SW 1271 (cell line): ENCODE data around the gene NXN.
"Not testable (repeated sequence)": the region's sequence is repeated elsewhere in the genome, so short reads cannot be mapped to it uniquely, and the experiment has no call there.

ENCODE experiments used
- DNase-seq, 2 experiments: peaks; one replicate each; lab custom pipeline; 2025; lab: John Stamatoyannopoulos, UW

The NXN gene

DNA sequence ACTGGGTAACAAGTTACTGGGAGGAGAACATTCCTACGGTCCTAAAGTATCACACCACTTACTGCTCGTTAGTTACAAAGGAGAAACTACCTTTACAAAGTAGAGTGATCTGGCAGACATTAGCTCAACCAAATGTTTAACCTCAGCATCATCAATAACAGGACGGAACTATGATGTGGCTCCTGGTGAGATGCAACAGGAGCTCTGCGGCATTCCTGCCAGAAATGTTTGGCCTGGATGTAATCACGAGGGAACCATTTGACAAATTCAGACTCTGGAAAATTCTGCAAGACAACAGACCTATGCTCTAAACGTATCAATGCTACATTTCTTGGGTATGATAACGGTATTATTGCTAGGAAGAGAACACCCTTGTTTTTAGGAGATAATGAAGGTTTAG, 117.0 kb downstream of the NXN start:
- no peak for DNase-seq

DNA sequence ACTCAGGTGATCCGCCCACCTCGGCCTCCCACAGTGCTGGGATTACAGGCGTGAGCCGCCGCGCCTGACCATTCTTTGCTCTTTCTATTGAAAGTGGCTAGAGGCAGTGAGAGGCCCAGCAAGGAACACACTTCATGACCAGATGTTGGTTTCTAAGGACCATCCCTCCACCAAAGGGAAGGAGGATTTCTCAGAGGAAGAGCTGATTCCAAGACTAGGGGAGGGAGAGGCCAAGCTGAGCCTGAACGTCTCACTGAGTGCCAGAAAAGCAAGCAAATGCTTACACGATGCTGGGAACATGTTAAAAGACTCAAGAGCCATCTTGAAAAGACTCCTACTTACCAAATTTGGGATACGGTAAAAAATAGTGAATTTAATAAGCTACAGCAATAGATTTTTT, 118.2 kb downstream of the NXN start:
- no peak for DNase-seq

DNA sequence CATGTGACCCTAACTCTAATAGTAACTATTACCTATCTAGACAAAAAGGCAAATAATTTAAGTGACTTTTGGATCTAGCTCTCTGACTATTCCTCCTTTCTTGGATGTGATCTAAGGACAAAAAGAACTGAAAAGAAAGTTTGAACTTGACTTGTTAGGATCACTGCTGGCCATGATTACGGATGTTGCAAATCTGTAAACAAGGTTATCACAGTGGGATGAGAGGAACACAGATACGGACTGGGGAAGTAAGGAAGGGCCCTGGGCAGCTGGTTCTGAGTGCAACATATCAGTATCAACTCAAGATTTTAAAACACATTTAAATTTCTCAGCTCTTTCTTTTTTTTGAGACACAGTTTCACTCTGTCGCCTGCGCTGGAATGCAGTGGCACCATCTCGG, 118.8 kb downstream of the NXN start:
- DNase-seq: no peak

DNA sequence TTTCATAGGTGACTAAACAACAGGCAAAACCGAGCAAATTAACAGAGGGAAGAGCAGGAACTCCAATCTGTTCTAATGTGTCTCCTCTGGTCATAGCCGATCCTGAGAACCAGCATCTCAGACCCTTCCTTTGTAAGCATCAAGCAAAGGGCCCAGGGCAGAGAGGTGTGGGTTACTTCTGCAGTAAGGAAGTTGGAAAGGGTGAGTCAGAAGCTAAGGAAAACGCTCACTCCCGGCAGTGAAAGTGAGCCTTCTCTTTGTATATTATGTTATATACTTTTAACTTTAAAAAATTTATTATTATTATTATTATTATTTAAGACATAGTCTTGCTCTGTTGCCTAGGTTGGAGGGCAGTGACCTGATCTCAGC, 119.8 kb downstream of the NXN start:
- DNase-seq: no peak

DNA sequence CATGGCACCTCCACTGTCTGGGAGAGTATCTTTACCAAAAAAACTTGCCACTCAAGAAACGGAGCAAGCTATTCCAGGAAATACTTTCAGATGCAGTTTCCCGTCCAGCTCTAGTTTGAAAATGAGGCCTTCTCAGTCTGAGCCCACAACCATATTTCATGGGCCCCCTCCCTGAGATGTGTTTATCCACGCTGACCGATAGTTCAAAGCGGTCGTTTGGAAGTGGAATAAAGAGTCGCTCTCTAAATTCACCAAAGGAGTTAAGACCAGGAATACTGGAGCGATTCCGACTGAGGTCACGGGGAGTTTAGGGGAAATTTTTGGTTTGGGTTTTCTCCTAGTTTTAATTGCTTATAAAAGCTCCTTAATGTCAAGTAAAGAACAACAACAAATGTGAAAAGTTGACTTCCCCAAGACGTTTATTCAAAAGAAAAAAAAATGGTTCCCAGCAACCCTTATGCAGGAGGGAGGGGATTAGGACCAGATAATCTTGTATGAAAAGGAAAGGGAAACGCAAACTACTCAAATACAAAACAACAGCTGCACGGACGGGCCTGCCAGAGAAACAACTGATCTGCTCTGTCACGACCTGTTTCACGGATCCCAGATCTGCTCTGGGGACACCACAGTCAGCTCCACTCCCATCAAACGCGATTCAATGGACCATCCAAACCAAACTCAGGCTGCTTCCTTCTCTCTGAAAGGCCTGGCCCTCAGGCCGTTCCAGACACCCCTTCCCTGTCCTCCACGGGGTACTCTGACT, 120.3 kb downstream of the NXN start:
- no peak for DNase-seq

DNA sequence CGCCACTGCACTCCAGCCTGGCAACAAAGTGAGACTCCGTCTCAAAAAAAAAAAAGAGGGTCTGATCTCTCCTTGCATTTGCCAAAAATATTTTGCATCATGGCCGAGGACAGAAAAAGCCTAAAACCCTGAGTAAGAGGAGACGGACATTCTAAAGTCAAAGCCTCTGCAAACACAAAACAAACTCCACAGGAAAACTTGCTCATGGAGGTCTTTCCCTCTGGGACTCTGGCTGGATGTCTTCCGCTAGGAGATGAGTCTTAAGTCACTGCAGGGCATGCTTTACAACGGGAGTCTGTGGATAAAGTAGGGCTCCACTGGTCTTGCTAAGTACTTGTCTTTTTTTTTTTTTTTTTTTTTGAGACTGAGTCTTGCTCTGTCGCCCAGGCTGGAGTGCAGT, 123.4 kb downstream of the NXN start:
- no peak for DNase-seq

DNA sequence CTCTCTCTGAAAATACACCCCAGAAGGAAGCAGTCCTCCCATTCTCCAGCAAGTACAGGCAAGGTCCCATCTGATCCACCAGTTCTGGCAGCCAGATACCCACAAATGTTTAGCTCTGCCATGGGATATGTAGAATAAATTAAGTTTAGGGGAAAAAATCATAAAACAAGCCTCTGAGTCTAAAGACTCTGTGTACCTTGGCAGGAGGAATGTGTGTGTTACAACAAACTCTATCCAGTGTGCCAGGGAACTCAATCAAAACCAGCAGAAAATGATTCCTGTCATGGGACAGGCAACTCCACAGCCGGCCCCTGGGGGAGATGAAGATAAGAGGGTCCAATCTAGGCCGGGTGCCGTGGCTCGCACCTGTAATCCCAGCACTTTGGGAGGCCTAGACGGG, 124.0 kb downstream of the NXN start:
- DNase-seq: no peak

DNA sequence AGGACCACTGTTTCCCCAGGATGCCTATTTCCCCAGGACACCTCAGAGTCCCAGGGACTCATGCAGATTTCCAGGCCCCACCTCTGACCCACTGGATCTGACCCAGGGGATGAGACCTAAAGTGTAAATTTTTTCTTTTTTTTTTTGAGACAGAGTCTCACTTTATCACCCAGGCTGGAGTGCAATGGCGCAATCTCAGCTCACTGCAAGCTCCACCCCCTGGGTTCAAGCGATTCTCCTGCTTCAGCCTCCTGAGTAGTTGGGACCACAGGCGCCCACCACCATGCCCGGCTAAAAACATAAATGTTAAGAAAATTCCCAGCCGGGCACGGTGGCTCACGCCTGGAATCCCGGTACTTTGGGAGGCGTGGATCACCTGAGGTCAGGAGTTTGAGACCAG, 126.7 kb downstream of the NXN start:
- not testable (repeated sequence) for DNase-seq

DNA sequence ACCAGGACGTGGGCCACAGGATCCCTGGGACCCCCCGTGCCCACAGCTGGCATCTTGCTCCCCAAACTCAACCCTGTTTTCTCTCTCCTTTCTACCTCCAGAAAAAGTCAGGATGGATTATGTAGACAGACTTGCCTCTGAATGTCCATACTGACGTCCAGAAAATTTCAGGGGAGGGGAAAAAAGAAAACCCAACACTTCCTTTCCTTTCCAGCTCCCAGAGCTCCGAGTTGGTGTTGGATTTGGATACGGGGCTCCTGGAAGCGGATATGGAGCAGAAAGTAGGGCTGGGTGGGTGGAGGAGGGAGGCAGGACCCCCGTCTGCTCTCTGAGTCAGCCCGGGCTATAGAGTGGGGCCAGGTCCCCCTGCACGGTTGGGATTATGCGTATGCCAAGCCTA, 127.2 kb downstream of the NXN start:
- no peak for DNase-seq

DNA sequence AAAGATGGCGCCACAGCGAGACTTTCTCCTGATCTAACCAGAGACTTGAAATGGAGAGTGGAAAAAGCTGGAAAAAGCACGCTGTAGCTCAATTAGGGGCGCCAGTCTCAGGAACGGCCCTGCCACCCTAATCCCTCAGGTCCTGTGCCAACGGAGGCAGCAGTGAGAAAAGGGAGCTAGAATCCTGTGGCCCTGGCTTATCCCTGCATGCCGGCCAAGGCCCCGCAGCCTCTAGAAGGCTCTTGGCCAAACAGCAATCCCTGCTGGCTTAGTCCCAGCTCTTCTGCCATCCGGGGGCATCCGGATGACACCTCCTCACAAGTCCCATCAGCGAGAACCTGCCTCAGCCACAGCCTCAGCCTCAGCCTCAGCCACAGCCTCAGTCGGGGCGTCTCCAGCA, 127.7 kb downstream of the NXN start:
- no peak for DNase-seq

DNA sequence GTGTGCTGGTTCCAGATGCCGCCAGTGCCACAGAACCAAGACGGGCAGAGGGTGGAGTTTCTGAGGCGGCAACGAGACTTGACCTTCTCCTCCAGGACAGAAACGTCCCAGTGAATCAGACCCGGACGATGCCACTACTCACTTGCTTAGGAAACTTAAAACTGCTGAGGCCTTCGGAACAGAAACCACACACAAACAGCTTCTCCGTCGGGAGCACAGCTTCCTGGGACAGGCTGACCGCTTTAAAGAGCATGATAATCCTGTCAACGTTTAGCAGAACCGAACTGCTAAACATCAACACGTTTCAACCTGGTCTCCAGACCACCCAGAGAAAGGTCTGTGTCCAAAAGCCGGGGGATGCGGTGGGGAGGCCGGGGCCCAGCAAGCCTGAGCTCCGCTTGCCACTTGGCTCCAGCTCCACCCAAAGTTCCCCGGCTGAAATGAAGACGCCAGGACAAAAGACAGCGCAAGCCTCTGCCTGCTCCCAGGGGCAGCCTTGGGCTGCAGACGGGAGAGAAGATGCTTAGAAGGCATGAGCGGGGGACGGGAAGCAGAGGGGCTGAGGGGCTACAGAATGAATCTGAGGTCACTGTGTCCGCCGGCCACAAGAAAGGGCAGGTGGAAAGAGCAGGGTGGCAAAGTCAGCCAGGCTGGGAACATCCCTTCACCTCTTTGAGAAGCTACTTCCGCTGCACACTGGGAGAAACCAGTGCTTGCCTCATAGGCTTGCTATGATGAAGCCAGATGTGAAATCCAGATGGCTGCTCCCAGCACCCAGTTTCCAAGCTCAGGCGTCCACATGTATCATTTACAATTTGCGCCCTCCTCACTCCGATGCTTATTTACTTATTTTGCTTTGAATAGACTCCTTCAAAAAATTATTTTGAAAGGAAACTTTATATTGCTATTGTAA, 128.5 kb downstream of the NXN start:
- no peak for DNase-seq

DNA sequence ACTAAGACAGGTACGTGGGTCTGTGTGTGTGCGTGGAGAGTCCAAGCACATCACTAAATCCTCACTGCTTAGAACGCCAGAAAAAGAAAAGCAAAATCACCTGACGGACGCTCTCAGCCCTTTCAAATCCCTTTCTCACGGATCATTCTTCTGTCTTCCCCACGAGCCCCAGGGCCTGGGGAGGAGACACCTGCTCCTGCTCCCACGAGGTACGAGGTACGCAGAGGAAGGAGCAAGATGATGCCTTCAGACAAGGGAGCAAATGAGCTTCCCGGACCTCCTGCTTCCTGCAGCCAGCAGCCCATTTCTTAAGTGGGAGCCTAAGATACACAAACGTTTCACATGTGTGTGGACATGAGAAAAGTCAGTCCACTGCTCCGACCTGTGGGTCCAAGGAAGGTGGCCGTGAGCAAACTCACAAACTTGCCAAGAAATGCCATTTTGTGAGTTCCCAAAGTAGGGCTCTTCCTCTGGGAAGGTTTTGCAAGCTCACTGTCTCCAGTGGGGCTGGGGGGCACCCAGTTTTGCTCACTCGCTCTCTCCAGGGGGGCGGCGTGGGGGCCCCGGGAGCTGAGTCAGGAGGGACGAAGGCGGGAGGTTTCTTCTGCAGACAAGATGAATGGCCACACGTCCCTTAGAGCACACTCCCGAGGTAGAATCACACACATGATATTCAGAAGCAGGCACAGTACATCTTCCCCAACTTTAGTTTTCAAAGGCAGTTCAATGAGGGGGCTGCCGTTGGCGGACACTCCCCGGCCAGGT, 129.3 kb downstream of the NXN start:
- no peak for DNase-seq

DNA sequence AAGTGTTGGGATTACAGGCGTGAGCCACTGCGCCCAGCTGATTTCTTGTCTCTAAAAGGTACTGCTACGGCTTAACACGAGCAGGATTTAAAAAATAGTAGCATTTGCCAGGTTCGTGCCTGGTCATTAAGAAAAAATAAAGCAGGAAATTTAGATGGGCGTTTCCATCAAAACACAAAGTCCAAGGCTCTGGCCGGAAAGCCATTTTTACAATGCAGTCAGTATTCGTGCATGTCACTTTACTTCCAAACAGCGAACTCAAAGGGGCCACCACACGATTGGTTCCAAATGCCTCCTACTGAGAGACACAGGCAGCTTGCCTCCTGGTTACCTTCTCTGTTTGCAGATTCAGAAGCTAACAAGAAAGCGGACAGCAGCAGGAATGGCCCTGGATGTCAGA, 131.2 kb downstream of the NXN start:
- DNase-seq: no peak

DNA sequence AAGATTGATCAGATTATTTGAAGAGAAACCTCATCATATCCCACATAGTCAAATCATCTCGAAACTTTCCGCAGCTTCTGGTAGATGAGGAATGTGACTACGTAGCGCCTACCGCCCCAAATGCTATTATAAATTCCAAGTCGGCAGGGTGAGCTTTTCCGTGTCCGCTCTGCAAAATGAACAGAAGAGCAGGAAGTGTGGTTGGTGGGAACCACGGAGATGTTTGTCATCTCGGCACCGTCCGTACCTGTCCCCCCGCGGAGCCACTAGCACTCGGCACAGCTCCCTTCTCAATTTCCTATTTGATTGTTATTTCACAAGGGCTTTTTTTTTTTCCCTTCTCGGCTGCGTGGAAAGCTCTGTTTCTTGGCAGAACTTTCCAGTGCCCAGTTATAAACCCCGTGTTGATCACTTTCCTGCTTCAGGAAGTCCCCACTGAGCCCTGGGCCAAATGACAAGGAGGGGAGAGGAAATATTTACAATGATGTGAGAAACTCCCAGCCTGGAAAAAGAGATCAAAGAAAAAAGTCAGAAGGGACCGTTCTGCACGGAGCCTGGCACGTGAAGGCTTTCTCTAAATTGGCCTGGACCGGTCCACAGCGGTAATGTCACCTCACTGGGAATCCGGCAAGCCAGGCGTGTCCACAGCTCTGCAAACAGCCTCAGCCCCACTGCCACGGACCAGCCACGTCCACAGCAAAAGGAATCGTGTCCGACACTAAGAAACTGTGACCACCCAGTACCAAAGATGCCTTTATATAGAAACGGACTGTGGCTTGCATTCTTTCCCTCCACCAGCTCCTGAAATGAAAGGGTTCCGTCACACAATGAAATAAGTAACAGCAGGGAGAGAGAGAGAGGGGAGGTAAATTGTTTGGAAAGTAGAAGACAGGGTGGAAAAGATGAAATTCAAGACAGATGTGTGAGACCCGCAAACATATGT, 132.4 kb downstream of the NXN start:
- no peak for DNase-seq

DNA sequence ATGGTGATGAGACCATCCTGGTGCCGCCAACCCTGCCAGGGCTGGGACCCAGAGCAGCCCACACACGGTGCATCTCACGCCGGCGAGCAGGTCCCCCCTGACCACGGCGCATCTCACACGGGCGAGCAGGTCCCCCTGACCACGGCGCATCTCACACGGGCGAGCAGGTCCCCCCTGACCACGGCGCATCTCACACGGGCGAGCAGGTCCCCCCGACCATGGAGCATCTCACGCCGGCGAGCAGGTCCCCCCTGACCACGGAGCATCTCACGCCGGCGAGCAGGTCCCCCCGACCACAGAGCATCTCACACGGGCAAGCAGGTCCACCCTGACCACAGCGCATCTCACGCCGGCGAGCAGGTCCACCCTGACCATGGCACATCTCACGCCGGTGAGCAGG, 138.3 kb downstream of the NXN start:
- DNase-seq: no peak

DNA sequence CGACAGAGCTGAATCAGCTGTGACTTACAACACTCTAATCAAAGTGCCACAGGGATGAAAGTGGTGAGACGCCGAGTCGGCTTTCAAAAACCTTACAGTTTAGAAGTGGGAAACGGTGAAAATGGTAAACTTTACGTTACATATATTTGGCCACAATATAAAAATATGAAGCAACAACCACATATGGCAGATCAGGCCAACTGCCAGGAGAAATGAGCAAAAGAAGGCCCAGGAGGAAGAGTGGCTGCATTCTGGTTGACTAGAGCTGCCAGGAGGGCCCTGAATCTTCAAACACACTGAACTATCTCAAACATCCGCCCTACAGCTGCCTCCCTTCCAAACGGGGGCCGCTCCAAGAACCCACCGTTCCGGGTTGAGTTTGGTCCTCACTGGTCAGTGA, 141.1 kb downstream of the NXN start:
- no peak for DNase-seq

DNA sequence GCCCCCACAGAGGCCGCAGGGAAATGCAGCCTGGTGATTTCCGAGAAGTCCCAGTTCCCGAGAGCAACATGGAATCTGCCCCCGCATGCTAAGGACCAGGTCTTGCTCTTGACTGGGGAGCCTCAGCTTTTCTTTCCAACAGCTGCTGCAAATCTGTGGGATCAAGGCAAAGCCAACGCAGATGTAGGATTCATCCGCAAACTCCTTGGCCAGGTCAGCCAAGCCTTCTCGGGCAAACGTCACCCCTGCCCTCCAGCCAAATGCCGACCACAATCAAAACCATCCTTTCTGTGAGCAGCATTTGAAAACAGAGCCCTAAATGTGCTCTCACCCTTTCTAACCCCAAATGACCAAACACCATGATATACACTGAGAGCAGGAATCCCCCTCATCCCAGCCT, 143.4 kb downstream of the NXN start:
- no peak for DNase-seq

DNA sequence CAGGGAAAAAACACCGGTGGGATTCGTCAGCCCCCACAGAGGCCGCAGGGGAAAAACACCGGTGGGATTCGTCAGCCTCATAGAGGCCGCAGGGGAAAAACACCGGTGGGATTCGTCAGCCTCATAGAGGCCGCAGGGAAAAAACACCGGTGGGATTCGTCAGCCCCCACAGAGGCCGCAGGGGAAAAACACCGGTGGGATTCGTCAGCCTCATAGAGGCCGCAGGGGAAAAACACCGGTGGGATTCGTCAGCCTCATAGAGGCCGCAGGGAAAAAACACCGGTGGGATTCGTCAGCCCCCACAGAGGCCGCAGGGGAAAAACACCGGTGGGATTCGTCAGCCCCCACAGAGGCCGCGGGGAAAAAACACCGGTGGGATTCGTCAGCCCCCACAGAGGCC, 143.9 kb downstream of the NXN start:
- DNase-seq: not testable (repeated sequence)

DNA sequence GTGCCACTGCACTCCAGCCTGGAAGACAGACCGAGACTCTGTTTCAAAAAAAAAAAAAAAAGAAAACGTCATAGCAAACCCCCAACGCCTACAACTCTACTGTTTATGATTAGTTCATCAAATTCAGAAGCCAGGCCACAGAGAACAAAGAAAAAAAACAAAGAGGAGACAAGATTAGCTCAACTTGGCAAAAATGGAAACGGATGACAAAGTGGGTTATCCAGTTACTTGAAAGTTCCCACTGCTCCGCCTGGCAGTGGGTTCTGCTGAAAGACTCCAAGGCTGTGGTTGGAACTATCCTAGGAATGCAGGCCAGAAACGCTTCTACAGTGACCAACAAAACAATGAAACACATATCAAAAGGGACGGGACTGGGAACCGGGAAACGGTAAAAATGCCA, 144.3 kb downstream of the NXN start:
- DNase-seq: peak in 1 of 2 experiments; percentile 22

DNA sequence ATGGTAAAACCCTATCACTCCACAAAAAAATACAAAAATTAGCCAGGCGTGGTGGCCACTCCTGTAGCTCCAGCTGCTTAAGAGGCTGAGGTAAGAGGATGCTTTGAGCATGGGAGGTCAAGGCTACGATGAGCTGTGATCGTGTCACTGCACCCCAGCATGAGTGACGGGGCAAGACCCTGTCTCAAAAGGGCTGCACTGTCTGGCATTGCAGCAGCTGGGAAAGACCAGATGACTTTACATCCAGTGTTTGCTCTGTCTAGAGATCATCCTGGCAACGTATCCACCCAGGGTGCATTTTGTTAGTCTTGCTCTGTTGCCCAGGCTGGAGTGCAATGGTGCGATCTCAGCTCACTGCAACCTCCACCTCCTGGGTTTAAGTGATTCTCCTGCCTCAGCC, 145.4 kb downstream of the NXN start:
- no peak for DNase-seq

DNA sequence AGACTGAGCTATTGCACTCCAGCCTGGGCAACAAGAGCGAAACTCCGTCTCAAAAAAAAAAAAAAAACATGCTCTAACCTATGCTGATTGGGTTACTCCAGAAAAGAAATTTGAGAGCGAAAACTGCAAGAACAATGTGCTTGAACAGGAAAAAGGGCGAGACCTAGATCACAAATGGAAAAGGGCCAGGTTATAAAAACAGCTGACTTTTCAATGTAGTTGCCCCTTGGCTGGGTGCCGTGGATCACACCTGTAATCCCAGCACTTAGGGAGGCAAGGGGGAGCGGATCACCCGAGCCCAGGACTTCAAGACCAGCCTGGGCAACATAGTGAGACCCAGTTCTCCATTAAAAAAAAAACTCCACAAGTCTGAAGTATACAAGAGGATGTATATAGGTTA, 148.6 kb downstream of the NXN start:
- no peak for DNase-seq

DNA sequence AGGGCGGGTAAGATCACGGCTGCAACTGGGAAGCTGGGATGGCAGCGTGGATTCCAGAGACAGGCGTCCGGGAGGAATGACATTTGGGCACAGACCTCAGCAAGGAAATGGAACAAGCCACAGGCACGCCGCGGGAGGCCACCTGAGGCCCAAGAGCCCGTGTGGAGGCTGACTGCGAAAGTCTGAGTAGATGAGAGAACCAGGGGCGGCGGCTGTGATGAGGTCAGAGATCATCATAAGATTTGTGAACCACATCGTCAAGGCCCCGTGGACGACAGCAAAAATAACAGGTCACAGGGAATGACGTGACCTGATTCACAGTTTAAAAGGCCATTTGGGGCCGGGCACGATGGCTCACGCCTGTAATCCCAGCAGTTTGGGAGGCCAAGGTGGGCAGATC, 149.2 kb downstream of the NXN start:
- DNase-seq: no peak
